IMR-90 (cell line): ENCODE results near the gene CYP27C1. TPM values are rescaled to one million over a fixed set of nuclear protein-coding genes. Genes with fewer than 3 reads are reported as not detected.

Source experiments
- ATAC-seq: fragments of 200-7000 bp; cut with Tn5 transposase; 2 replicates; pipeline ENCODE4 v1.9.1; 2020; ENCODE audit warnings: low read depth, mild to moderate bottlenecking, moderate library complexity
- BruUV-seq: library from RNA; stranded (reverse); fragments of 400-500 nt; replicated peaks from 2 replicates; lab custom pipeline; 2021; lab: Mats Ljungman, UMichigan
- CTCF ChIA-PET: fragments of 300-600 bp; formaldehyde crosslinking; extraction: SDS; loops from one replicate; lab custom pipeline; 2021; ENCODE audit warnings: antibody characterized with exemption; lab: Yijun Ruan, JAX
- POLR2A ChIA-PET: fragments of 300-600 bp; sonication (Branson Sonifier 250); formaldehyde crosslinking; loops from one replicate; lab custom pipeline; 2022; ENCODE audit warnings: antibody characterized with exemption; ENCODE audit not compliant: unreplicated experiment; lab: Charles Lee
- DNase-seq: peaks from one replicate; pipeline ENCODE4 v3.0.0; 2013
- H2AFZ ChIP-seq: replicated peaks from 2 replicates; pipeline ENCODE3; 2013; ENCODE audit warnings: low read length, mild to moderate bottlenecking; ENCODE audit not compliant: poor library complexity
- H2AK5ac ChIP-seq: 2 replicates; pipeline ENCODE4 v1.6.1; 2013; ENCODE audit warnings: low read depth, low read length, inconsistent platforms
- H2AK9ac ChIP-seq: replicated peaks from 2 replicates; pipeline ENCODE3; 2013; ENCODE audit warnings: mild to moderate bottlenecking, low read depth, low read length, moderate library complexity; ENCODE audit not compliant: poor library complexity
- H2BK120ac ChIP-seq: 2 replicates; pipeline ENCODE4 v1.6.1; 2013; ENCODE audit warnings: low read depth, low read length, inconsistent platforms
- H2BK15ac ChIP-seq: 3 replicates; pipeline ENCODE4 v1.6.1; 2013; ENCODE audit warnings: low read depth, low read length, inconsistent platforms
- H2BK20ac ChIP-seq: 2 replicates; pipeline ENCODE4 v1.6.1; 2013; ENCODE audit warnings: low read depth, mild to moderate bottlenecking, inconsistent platforms, low read length, moderate library complexity
- H2BK5ac ChIP-seq: 2 replicates; pipeline ENCODE4 v1.6.1; 2013; ENCODE audit warnings: mild to moderate bottlenecking, low read depth, low read length, inconsistent platforms; ENCODE audit not compliant: poor library complexity, severe bottlenecking
- H3K14ac ChIP-seq: replicated peaks from 2 replicates; pipeline ENCODE4 v1.6.1; 2013; ENCODE audit warnings: low read depth, low read length, inconsistent platforms
- H3K18ac ChIP-seq: 2 replicates; pipeline ENCODE4 v1.6.1; 2013; ENCODE audit warnings: low read depth, low read length, control low read depth
- H3K23ac ChIP-seq: 2 replicates; pipeline ENCODE4 v1.6.1; 2013; ENCODE audit warnings: low read depth, low read length, inconsistent platforms
- H3K27ac ChIP-seq: 2 replicates; pipeline ENCODE4 v1.5.1; 2013; ENCODE audit warnings: mild to moderate bottlenecking, control low read depth, low read length; ENCODE audit not compliant: insufficient read depth
- H3K27me3 ChIP-seq: 2 replicates; pipeline ENCODE4 v1.6.1; 2013; ENCODE audit warnings: low read length; ENCODE audit not compliant: control insufficient read depth, insufficient read depth
- H3K36me3 ChIP-seq: 2 replicates; pipeline ENCODE4 v1.6.1; 2013; ENCODE audit warnings: low read length, mixed read lengths; ENCODE audit not compliant: control insufficient read depth, insufficient read depth
- H3K4ac ChIP-seq: 2 replicates; pipeline ENCODE4 v1.6.1; 2013; ENCODE audit warnings: low read depth, low read length, inconsistent platforms
- H3K4me1 ChIP-seq: 2 replicates; pipeline ENCODE4 v1.6.1; 2013; ENCODE audit warnings: low read length, mixed read lengths; ENCODE audit not compliant: control insufficient read depth, insufficient read depth
- H3K4me2 ChIP-seq: 2 replicates; pipeline ENCODE4 v1.6.1; 2013; ENCODE audit warnings: low read depth, mild to moderate bottlenecking, control low read depth, low read length, moderate library complexity
- H3K4me3 ChIP-seq: 2 replicates; pipeline ENCODE4 v1.5.1; 2013; ENCODE audit warnings: low read depth, mild to moderate bottlenecking, control low read depth, low read length, moderate library complexity; ENCODE audit not compliant: insufficient read depth
- H3K56ac ChIP-seq: 2 replicates; pipeline ENCODE4 v1.6.1; 2013; ENCODE audit warnings: low read length, inconsistent platforms; ENCODE audit not compliant: insufficient read depth; ENCODE audit errors: extremely low read depth
- H3K79me1 ChIP-seq, 2 experiments: 2 replicates each; pipeline ENCODE4 v1.6.1; 2013; ENCODE audit warnings: low read length in 2 of 2, inconsistent platforms in 1 of 2, low read depth in 1 of 2
- H3K9ac ChIP-seq: 2 replicates; pipeline ENCODE4 v1.6.1; 2013; ENCODE audit warnings: low read depth, low read length, control low read depth
- H3K9me1 ChIP-seq: 2 replicates; pipeline ENCODE4 v1.6.1; 2013; ENCODE audit warnings: low read length, inconsistent platforms; ENCODE audit not compliant: insufficient read depth
- H3K9me3 ChIP-seq: 2 replicates; pipeline ENCODE4 v1.6.1; 2013; ENCODE audit warnings: low read length; ENCODE audit not compliant: control insufficient read depth, insufficient read depth
- H4K20me1 ChIP-seq: 2 replicates; pipeline ENCODE4 v1.6.1; 2013; ENCODE audit warnings: low read length, inconsistent platforms; ENCODE audit not compliant: insufficient read depth
- H4K5ac ChIP-seq: 2 replicates; pipeline ENCODE4 v1.6.1; 2013; ENCODE audit warnings: mild to moderate bottlenecking, low read depth, low read length, control low read depth
- H4K8ac ChIP-seq, 2 experiments: 2 replicates each; pipeline ENCODE4 v1.6.1; 2013; ENCODE audit warnings: low read depth in 2 of 2, low read length in 2 of 2, control low read depth in 1 of 2, inconsistent platforms in 1 of 2
- H4K91ac ChIP-seq: 2 replicates; pipeline ENCODE4 v1.6.1; 2013; ENCODE audit warnings: low read depth, low read length, inconsistent platforms; ENCODE audit not compliant: insufficient read depth
- NFE2L2 ChIP-seq: fragments of 150-350 bp; IDR thresholded peaks from 2 replicates; pipeline ENCODE4 v1.6.1; 2016; ENCODE audit warnings: low read depth, mild to moderate bottlenecking, low read length
- WGBS, 2 experiments: methylation state at CpG; one replicate each; pipeline versions ENCODE4 v1.1.5 to v1.1.7; 2013; ENCODE audit warnings: missing lambda C conversion rate in 2 of 2; ENCODE audit not compliant: insufficient read length in 1 of 2; ENCODE audit errors: extremely low coverage in 2 of 2; 5-methylcytosine and 5-hydroxymethylcytosine counted together
- dilution Hi-C: fragments of 300-500 bp; cut with HindIII; formaldehyde crosslinking; loops from one replicate; pipeline ENCODE4 v1.14.3; 2018; ENCODE audit warnings: low sequenced_read_pairs; ENCODE audit not compliant: unreplicated experiment
- in situ Hi-C: fragments of 300-500 bp; cut with MboI; formaldehyde crosslinking; loops from 3 replicates; pipeline ENCODE4 v1.14.3; 2019; ENCODE audit warnings: low sequenced_read_pairs, inconsistent platforms, mixed read lengths
- intact Hi-C: fragments of 100-400 bp; cut with micrococcal nuclease; formaldehyde crosslinking; loops from 2 replicates; pipeline ENCODE4 v1.10.0; 2022
- polyA plus RNA-seq, 3 experiments: library from polyadenylated mRNA; depleted of rRNA; stranded (reverse); fragments of >200 nt; gene quantifications; 2 replicates each; pipeline ENCODE4 v1.2.3, GENCODE V29; 2012; ENCODE audit warnings: low replicate concordance in 1 of 3
- total RNA-seq: library from RNA; depleted of rRNA; stranded (reverse); fragments of >200 nt; gene quantifications from 2 replicates; pipeline ENCODE4 v1.2.3, GENCODE V29; 2012

Gene CYP27C1
- total and polyA plus RNA-seq, 2 of the 4 experiments (the other 2 are of a cell fraction) = not detected

- Histone ChIP-seq H4K8ac (peak overlapping the region in 1 of 2 experiments; percentile 69; a peak in 3 of 4 replicates), H2BK15ac (peak overlapping the region; percentile 35; the same call in 2 of the 3 replicates), H3K18ac (peak overlapping the region; percentile 39), H3K4me1 (peaks cover 19% of the 10 kb centered on the region), H4K5ac (peak overlapping the region; percentile 3), H4K91ac (peak overlapping the region; percentile 35), H3K27me3 (no peaks in the 10 kb centered on the region; the same call in 1 of the 2 replicates), H3K9me1 (no peaks in the 10 kb centered on the region), H3K4ac (peak overlapping the region; percentile 76), H2BK20ac (peak overlapping the region; percentile 60), H2BK120ac (peak overlapping the region; percentile 84), H2AFZ (peak overlapping the region; percentile 73), H3K56ac (no peak overlapping the region), H2AK9ac (peak overlapping the region; percentile 17), H2AK5ac (peak overlapping the region; percentile 82), H3K79me1 (no peaks in the 10 kb centered on the region), H3K4me3 (no peak overlapping the region), H4K20me1 (no peaks in the 10 kb centered on the region), H2BK5ac (no peak overlapping the region), H3K36me3 (no peaks in the 10 kb centered on the region), H3K4me2 (no peak overlapping the region), H3K23ac (peak overlapping the region; percentile 73), H3K27ac (peak overlapping the region; percentile 11), H3K9ac (no peak overlapping the region), H3K9me3 (peaks cover 9% of the 10 kb centered on the region), H3K14ac (peak overlapping the region; percentile 20; the same call in 1 of the 2 replicates)
- CTCF ChIA-PET = interaction anchor here (0.7 to 1.7 kb wide), 3 partner anchors 9 to 19 kb away, joined by 5 to 7 read pairs (median 6); no protein-coding TSS in a partner anchor
- no peak for TF ChIP-seq NFE2L2
- no peak for DNase-seq
- in situ Hi-C loops = loop anchor here (5.0 kb wide), 1 partner anchor 82 kb away; no protein-coding TSS in a partner anchor
- POLR2A ChIA-PET = interaction anchor here (0.6 kb wide), 1 partner anchor 122 kb away, joined by 7 read pairs; no protein-coding TSS in a partner anchor
- intact Hi-C loops = no loop called here
- 100% methylated on average over 1 of the region's 4 CpGs; no CpG with 5 or more reads in 1 of the 2 experiments for WGBS, 2 experiments
- dilution Hi-C loops = no loop called here
- no peak for ATAC-seq
- BruUV-seq = no TSS peak
Measured at GRCh38 chr2:127154396-127154795, 65.7 kb downstream of the CYP27C1 start.
